Sigmoid colon (tissue), 7 donors: Measurements from ENCODE around the gene ANKLE1. TPM values are rescaled to one million over a fixed set of nuclear protein-coding genes. Genes with fewer than 3 reads are reported as not detected.
A peak's percentile ranks its signal among the peaks of the same experiment; 100 is the strongest.

ENCODE experiments used
- DNase-seq: peaks from one replicate; pipeline ENCODE4 v3.0.0-alpha.2; 2019
- H3K27ac ChIP-seq, 4 donors: fragments of 200-600 bp; sonication (generic); one replicate each; pipeline ENCODE4 v1.5.1; 2016 to 2019; ENCODE audit warnings: mild to moderate bottlenecking in 1 of 4
- H3K27me3 ChIP-seq, 3 donors: fragments of 200-600 bp; sonication (generic); one replicate each; pipeline ENCODE4 v1.5.1; 2019; ENCODE audit warnings: mild to moderate bottlenecking in 1 of 3
- H3K36me3 ChIP-seq, 4 donors: fragments of 200-600 bp; sonication (generic); one replicate each; pipeline ENCODE4 v1.5.1; 2016 to 2019
- H3K4me1 ChIP-seq, 4 donors: fragments of 200-600 bp; sonication (generic); one replicate each; pipeline ENCODE4 v1.5.1; 2017 to 2019
- H3K4me3 ChIP-seq, 4 donors: fragments of 200-600 bp; sonication (generic); one replicate each; pipeline ENCODE4 v1.5.1; 2017 to 2019; ENCODE audit warnings: mild to moderate bottlenecking in 2 of 4, moderate library complexity in 1 of 4
- H3K9me3 ChIP-seq, 4 donors: fragments of 200-600 bp in 3 of 4; sonication (generic) in 3 of 4; one replicate each; pipeline versions ENCODE4 v1.5.1 to v1.6.1; 2013 to 2019
- CTCF ChIP-seq, 4 experiments: fragments of 450-650 bp in 3 of 4; fragments of 200-600 bp in 1 of 4; IDR thresholded peaks; one replicate each; pipeline ENCODE4 v1.5.1; 2016 to 2019; ENCODE audit warnings: antibody characterized with exemption in 4 of 4, mild to moderate bottlenecking in 3 of 4, moderate library complexity in 2 of 4
- EP300 ChIP-seq, 4 donors: sonication (generic); formaldehyde crosslinking; IDR thresholded peaks; one replicate each; pipeline ENCODE4 v1.6.1; 2017; ENCODE audit warnings: antibody characterized with exemption in 4 of 4
- POLR2A ChIP-seq, 2 donors: fragments of 450-650 bp; IDR thresholded peaks; one replicate each; pipeline ENCODE4 v1.6.1; 2016; ENCODE audit warnings: antibody characterized with exemption in 2 of 2, mild to moderate bottlenecking in 2 of 2, moderate library complexity in 2 of 2
- POLR2AphosphoS5 ChIP-seq, 4 donors: sonication (generic); formaldehyde crosslinking; IDR thresholded peaks; one replicate each; pipeline ENCODE4 v1.6.1; 2017; ENCODE audit warnings: antibody characterized with exemption in 4 of 4
- WGBS, 2 donors: extraction: QIAGEN DNeasy Blood & Tissue Kit; methylation state at CpG; one replicate each; pipeline ENCODE4 v1.1.7; 2013; 5-methylcytosine and 5-hydroxymethylcytosine counted together
- intact Hi-C: fragments of 100-400 bp; cut with DNase I; formaldehyde crosslinking; loops from one replicate; pipeline ENCODE4 v1.15.1; 2023
- polyA plus RNA-seq, 3 donors: library from polyadenylated mRNA; stranded (reverse); fragments of 200-250 nt; gene quantifications; one replicate each; pipeline ENCODE4 v1.2.3, GENCODE V29; 2013
- total RNA-seq, 4 donors: library from RNA; depleted of rRNA; stranded (reverse); fragments of >200 nt; gene quantifications; one replicate each; pipeline ENCODE4 v1.1.0, GENCODE V29; 2016
- donor health status: healthy with polysubstance abuse.
- donor health status: Bipolar disorder and iron deficiency.
- donor health status: healthy.

Gene ANKLE1
- total and polyA plus RNA-seq, 7 donors, result 0.49 to 1.3 (median 0.71) TPM; not detected in 2

GRCh38 chr19:17243830-17244617 is 37.7 kb upstream of the ANKLE1 start:
- intact Hi-C loops, result loop anchor here (2.0 kb wide), 2 partner anchors 17 to 23 kb away; partner anchors contain the start of genes BABAM1 and OCEL1
- TF ChIP-seq EP300 (IDR thresholded peaks at IDR 0.05) (no peak), CTCF (IDR thresholded peaks at IDR 0.05) (no peak), POLR2AphosphoS5 (IDR thresholded peaks at IDR 0.05) (no peak), POLR2A (IDR thresholded peaks at IDR 0.05) (no peak)
- Histone ChIP-seq H3K27me3 (no peaks in the 10 kb centered on the region), H3K4me3 (peak overlapping the region; percentile 62 to 95 (median 84)), H3K36me3 (peaks cover 0 to 9% (median 2%) of the 10 kb centered on the region in 4 donors), H3K4me1 (peaks cover 0 to 45% (median 34%) of the 10 kb centered on the region in 4 donors), H3K9me3 (no peaks in the 10 kb centered on the region), H3K27ac (peak overlapping the region; percentile 84 to 85 (median 84))
- no peak for DNase-seq
- 6 to 36% methylated on average over 52 of the region's 52 CpGs for WGBS, 2 donors

- Histone ChIP-seq H3K27ac (peak overlapping the region; percentile 84 to 85 (median 84)), H3K9me3 (no peaks in the 10 kb centered on the region), H3K27me3 (no peaks in the 10 kb centered on the region), H3K4me3 (peak overlapping the region; percentile 62 to 95 (median 84)), H3K4me1 (peaks cover 0 to 45% (median 34%) of the 10 kb centered on the region in 4 donors), H3K36me3 (peaks cover 0 to 7% (median 2%) of the 10 kb centered on the region in 4 donors)
- no peak for DNase-seq
- TF ChIP-seq POLR2A (IDR thresholded peaks at IDR 0.05) (no peak), EP300 (IDR thresholded peaks at IDR 0.05) (no peak), POLR2AphosphoS5 (IDR thresholded peaks at IDR 0.05) (no peak), CTCF (IDR thresholded peaks at IDR 0.05) (no peak)
- intact Hi-C loops, result loop anchor here (2.0 to 5.0 kb wide), 4 partner anchors 18 to 62 kb away; partner anchors contain the start of genes ANKLE1, BABAM1, DDA1 and MRPL34
- 1 to 2% methylated on average over 100 of the region's 100 CpGs for WGBS, 2 donors
Measured at GRCh38 chr19:17244618-17245534, 36.8 kb upstream of the ANKLE1 start.

GRCh38 chr19:17245535-17245984 is 36.1 kb upstream of the ANKLE1 start, which contains the start of gene NR2F6:
Gene NR2F6, minus strand, starts transcription at chr19:17245919. Its CDS starts 699 bp downstream, at chr19:17245220.
- Histone ChIP-seq H3K27me3 (no peaks in the 10 kb centered on the region), H3K27ac (peak within 1 kb of the TSS; percentile 84 to 88 (median 84)), H3K9me3 (no peaks in the 10 kb centered on the region), H3K4me1 (peaks cover 0 to 45% (median 34%) of the 10 kb centered on the region in 4 donors), H3K36me3 (no peaks in the 10 kb centered on the region), H3K4me3 (peak within 1 kb of the TSS; percentile 62 to 95 (median 84))
- intact Hi-C loops, result loop anchor here (2.0 to 5.0 kb wide), 4 partner anchors 19 to 62 kb away; partner anchors contain the start of genes ANKLE1, BABAM1, DDA1 and MRPL34
- no peak for DNase-seq
- 1% methylated on average over 72 of the region's 72 CpGs for WGBS, 2 donors
- TF ChIP-seq EP300 (IDR thresholded peaks at IDR 0.05) (no peak), POLR2AphosphoS5 (IDR thresholded peaks at IDR 0.05) (peak; percentile 45 to 82 (median 70))

GRCh38 chr19:17246681-17247425 is 34.8 kb upstream of the ANKLE1 start:
- Histone ChIP-seq H3K4me3 (peak overlapping the region; percentile 46 to 95 (median 84)), H3K36me3 (no peaks in the 10 kb centered on the region), H3K4me1 (peaks cover 0 to 42% (median 31%) of the 10 kb centered on the region in 4 donors), H3K27ac (peak overlapping the region; percentile 81 to 88 (median 84)), H3K27me3 (no peaks in the 10 kb centered on the region), H3K9me3 (no peaks in the 10 kb centered on the region)
- intact Hi-C loops, result loop anchor here (5.0 kb wide), 2 partner anchors 35 to 60 kb away; partner anchors contain the start of genes ANKLE1, DDA1 and MRPL34
- TF ChIP-seq POLR2A (IDR thresholded peaks at IDR 0.05) (no peak), POLR2AphosphoS5 (IDR thresholded peaks at IDR 0.05) (peak in 1 of 4 donors; percentile 18)
- 6 to 20% methylated on average over 21 of the region's 21 CpGs for WGBS, 2 donors
- DNase-seq, result no peak
